Lower lobe of right lung (tissue), 2 donors: ENCODE data around the gene ZNF598. TPM values are rescaled to one million over a fixed set of nuclear protein-coding genes. Genes with fewer than 3 reads are reported as not detected.
"Not testable (repeated sequence)": the region's sequence is repeated elsewhere in the genome, so short reads cannot be mapped to it uniquely, and the experiment has no call there.

Source experiments
- ATAC-seq, 2 donors: fragments of 200-7000 bp; cut with Tn5 transposase; one replicate each; pipeline ENCODE4 v1.9.1; 2020 to 2022; ENCODE audit warnings: mild to moderate bottlenecking in 2 of 2, moderate library complexity in 2 of 2
- DNase-seq: peaks from one replicate; pipeline ENCODE4 v3.0.0-alpha.2; 2020
- H3K27ac ChIP-seq: fragments of 200-600 bp; one replicate; pipeline ENCODE4 v1.8.0; 2022
- H3K27me3 ChIP-seq: fragments of 200-600 bp; one replicate; pipeline ENCODE4 v1.8.0; 2022; ENCODE audit warnings: low read depth
- H3K36me3 ChIP-seq: fragments of 200-600 bp; one replicate; pipeline ENCODE4 v1.8.0; 2022; ENCODE audit warnings: mild to moderate bottlenecking
- H3K4me1 ChIP-seq: fragments of 200-600 bp; one replicate; pipeline ENCODE4 v1.8.0; 2022
- H3K4me3 ChIP-seq: fragments of 200-600 bp; one replicate; pipeline ENCODE4 v1.8.0; 2022; ENCODE audit warnings: mild to moderate bottlenecking
- H3K9me3 ChIP-seq: fragments of 200-600 bp; one replicate; pipeline ENCODE4 v1.8.0; 2022
- CTCF ChIP-seq: fragments of 200-600 bp; IDR thresholded peaks from one replicate; pipeline ENCODE4 v1.8.0; 2022; ENCODE audit warnings: antibody characterized with exemption, mild to moderate bottlenecking
- intact Hi-C: fragments of 100-400 bp; cut with DNase I; formaldehyde crosslinking; loops from one replicate; pipeline ENCODE4 v1.11.0; 2022
- total RNA-seq: library from RNA; stranded (reverse); fragmentation: NEBNext Ultra II Directional; extraction: Animal tissue kit (Norgen Biotek cat#: 25700); gene quantifications from one replicate; pipeline ENCODE4 v1.2.1, GENCODE V29; 2021
- donor health status: DM: no; HTN: yes; CAD: no; lungs with severe emphysema.

Gene ZNF598
- total RNA-seq, 1 donor from 2014 or later = 27.2 TPM

DNA sequence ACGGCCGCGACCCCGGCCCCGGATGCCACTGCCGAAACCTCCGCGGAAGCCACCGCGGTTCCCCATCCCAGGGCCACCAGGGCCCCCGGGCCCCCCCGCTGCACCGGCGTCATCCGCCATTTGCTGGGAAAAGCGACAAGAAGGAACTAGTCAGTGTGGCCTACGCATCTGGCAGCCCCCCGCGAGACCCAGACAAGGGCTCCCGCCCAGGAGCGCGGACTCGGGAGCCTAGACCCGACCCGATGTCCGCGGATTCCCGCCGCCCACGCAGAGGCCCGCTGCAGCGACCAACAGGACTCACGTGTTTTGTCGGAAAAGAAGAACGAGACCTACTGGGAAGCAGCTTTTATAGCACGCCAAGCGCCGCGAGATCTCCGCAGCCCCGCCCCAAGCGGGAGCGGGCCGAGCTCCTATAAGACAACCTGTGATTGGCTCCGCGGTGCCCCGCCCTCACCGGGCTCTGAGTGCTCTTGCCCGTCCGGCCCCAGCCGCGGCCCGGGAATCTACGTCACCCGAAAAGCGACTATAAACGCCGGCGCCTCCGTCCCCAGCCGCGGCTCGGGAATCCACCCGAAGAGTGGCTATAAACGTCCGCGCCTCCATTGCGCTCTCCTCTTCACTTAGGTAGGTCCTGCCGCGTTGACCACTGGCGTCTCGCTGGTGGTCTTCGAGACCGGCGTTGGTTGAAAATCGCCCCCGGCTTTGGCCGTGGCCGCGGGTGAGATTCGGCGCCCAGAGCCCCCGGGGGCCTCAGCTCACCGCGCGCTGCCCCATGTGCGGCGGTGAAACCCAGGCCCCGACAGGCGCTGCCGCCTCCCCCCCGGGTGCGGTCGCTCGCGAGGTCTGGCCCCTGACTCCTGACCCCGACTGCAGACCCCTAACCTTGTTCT, 44.9 kb downstream of the ZNF598 start, which contains the start of gene RPS2:
Gene RPS2, minus strand, starts transcription at position 321 of the 890 bp plus-strand sequence. Its CDS starts 201 bp downstream, at position 120.
- no peak for TF ChIP-seq CTCF
- intact Hi-C loops = no loop called here
- Histone ChIP-seq H3K4me3 (peak within 1 kb of the TSS; percentile 92), H3K9me3 (no peaks in the 10 kb centered on the region), H3K27me3 (no peaks in the 10 kb centered on the region), H3K27ac (peak within 1 kb of the TSS; percentile 98), H3K36me3 (peaks cover 26% of the 10 kb centered on the region), H3K4me1 (peaks cover 40% of the 10 kb centered on the region)
- ATAC-seq (peak; percentile 97 to 99), DNase-seq (peak; percentile 100)

DNA sequence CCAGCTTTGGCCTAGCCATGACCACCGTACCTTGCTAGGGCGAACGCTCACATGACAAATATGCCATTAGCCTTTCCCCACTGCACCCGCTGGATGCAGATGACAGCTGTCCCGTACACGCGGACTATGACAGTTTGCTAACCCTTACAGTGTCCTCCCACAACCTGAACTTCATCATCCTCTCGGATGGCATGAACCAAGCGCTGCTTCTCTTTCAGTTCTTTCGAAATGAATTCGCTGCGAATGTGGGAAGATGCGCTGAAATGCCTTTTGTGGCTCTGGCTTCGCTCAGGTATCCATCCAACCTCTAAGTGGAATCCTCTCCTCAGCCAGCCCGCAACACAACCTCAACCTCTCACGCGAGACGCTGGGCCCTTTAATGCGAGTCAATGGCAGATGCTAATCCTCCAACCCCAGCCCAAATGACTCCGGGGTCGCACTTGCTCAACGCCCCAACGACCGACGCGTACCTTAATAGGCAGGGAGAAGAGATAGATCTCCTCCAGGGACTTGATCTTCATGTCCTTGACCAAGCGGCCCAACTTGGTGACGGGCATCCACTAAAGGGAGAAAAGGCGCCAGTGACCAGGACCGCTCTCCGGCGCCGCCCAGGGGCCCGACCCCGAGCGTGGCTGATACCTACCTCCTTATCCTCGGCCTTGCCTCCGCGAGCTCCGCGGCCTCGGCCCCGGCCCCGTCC, 45.7 kb downstream of the ZNF598 start:
- peak; percentile 4 to 40 for ATAC-seq
- TF ChIP-seq CTCF = no peak
- Histone ChIP-seq H3K27ac (peak overlapping the region; percentile 98), H3K27me3 (no peaks in the 10 kb centered on the region), H3K9me3 (no peaks in the 10 kb centered on the region), H3K4me3 (peak overlapping the region; percentile 92), H3K36me3 (peaks cover 26% of the 10 kb centered on the region), H3K4me1 (peaks cover 42% of the 10 kb centered on the region)
- no peak for DNase-seq
- intact Hi-C loops = no loop called here

DNA sequence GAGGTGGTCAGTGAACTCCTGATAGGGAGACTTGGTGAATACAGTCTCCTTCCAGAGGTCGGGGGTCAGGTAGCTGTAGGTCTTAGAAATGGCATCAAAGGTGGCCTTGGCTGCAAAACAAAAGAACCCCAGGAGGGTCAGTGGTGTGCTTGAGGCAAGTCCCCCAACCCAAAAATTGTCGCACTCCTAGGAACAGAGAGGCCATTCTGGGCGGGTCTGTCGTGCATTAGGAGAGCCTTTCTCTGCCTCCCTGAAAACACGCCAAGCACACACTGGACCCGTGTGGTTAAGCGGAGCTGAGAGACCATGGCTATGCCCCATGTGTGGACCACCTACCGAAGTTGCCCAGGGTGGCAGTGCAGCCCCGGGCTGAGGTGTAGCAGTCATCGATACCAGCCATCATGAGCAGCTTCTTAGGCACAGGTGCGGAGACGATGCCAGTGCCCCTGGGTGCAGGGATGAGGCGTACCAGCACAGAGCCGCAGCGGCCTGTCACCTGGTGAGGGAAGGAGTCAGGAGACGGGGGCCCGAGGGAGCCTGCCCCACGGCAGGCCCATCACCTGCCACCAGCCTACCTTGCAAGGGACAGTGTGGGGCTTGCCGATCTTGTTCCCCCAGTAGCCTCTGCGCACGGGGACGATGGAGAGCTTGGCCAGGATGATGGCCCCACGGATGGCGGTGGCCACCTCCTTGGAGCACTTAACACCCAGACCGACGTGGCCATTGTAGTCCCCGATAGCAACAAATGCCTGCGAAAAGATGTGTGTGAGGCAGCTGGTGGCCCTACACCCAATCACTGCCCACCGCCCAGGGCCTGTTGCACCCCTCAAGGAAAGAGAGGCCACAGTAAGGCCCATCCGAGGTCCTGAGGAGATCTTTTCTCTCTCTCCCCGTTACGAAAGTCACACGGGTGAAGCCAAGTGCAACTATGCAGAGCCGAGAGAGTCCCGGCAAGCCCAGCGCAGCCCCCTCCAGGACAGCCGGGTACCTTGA, 47.2 kb downstream of the ZNF598 start:
- H3K27me3 ChIP-seq, intact Hi-C loops, DNase-seq, H3K9me3 ChIP-seq, ATAC-seq, H3K27ac ChIP-seq, H3K4me3 ChIP-seq: not testable (repeated sequence)
- Histone ChIP-seq H3K36me3 (peaks cover 26% of the 10 kb centered on the region), H3K4me1 (peaks cover 46% of the 10 kb centered on the region)

- no peaks in the 10 kb centered on the region for H3K27me3 ChIP-seq
- no peaks in the 10 kb centered on the region for H3K9me3 ChIP-seq
- intact Hi-C loops = no loop called here
- peaks cover 26% of the 10 kb centered on the region for H3K36me3 ChIP-seq
- H3K4me3 ChIP-seq = no peak overlapping the region
- TF ChIP-seq CTCF = no peak
- H3K4me1 ChIP-seq = peaks cover 46% of the 10 kb centered on the region
- H3K27ac ChIP-seq = no peak overlapping the region
- ATAC-seq = no peak
- DNase-seq = no peak
Measured at GRCh38 chr16:1961651-1962067, 48.0 kb downstream of the ZNF598 start.

DNA sequence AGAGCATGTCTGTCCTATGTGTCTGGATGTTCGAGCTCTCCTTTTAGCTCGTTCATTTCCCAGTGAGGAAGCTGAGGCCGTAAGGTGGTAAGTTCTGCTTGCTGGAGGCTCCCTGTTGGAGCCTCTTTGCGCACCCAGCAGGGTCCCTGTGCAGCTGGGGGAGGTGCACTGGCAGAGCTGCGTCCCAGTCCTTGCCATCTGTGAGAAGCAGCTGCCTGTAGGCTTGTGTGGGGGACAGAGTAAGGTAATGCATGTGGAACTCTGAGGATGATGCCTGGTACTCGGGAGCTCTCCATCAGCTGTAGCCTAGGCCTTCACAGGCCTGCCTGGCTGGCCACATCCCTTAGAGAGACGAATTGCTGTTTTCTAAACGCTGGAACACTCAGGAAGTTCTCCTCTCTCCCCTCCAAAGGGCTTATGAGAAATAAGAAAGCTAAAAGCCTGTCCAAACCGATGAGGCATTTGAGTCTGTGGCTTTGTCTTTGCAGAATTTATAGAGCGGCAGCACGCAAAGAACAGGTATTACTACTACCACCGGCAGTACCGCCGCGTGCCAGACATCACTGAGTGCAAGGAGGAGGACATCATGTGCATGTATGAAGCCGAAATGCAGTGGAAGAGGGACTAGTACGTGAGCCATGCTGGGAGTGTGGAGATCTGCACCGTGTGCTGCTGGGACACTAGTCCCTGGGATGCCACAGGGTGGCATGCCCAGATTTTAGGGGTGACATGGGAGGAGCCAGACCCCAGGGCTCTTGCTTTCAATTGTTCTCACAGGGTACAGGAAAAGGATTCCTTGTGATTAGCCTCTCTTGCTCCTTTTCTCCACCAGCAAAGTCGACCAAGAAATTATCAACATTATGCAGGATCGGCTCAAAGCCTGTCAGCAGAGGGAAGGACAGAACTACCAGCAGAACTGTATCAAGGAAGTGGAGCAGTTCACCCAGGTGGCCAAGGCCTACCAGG, 48.7 kb downstream of the ZNF598 start:
- Histone ChIP-seq H3K4me1 (peaks cover 43% of the 10 kb centered on the region), H3K9me3 (no peaks in the 10 kb centered on the region), H3K36me3 (peaks cover 26% of the 10 kb centered on the region), H3K4me3 (peak overlapping the region; percentile 96), H3K27ac (peak overlapping the region; percentile 18), H3K27me3 (no peaks in the 10 kb centered on the region)
- no peak for ATAC-seq
- intact Hi-C loops = no loop called here
- DNase-seq = peak; percentile 39
- no peak for TF ChIP-seq CTCF
